CMK (cell line): ENCODE data around the gene GAB2.
"Not testable (repeated sequence)": the region's sequence is repeated elsewhere in the genome, so short reads cannot be mapped to it uniquely, and the experiment has no call there.

Experiments
- DNase-seq: peaks from one replicate; pipeline ENCODE4 v3.0.0-alpha.2; 2010; ENCODE audit warnings: low read depth

GAB2 gene

GRCh38 chr11:78187366-78188285 is 230.0 kb downstream of the GAB2 start:
- peak; percentile 97 for DNase-seq

- DNase-seq: no peak
Observed at GRCh38 chr11:78181185-78181584, 236.4 kb downstream of the GAB2 start.

GRCh38 chr11:78180751-78181150 is 236.9 kb downstream of the GAB2 start:
- DNase-seq: no peak

GRCh38 chr11:78179459-78180071 is 238.1 kb downstream of the GAB2 start:
- DNase-seq: no peak

GRCh38 chr11:78177216-78177615 is 240.4 kb downstream of the GAB2 start:
- no peak for DNase-seq

- DNase-seq: no peak
Observed at GRCh38 chr11:78176605-78177141, 240.9 kb downstream of the GAB2 start.

- not testable (repeated sequence) for DNase-seq
Observed at GRCh38 chr11:78175862-78176261, 241.8 kb downstream of the GAB2 start.

- DNase-seq: no peak
Observed at GRCh38 chr11:78171951-78172350, 245.7 kb downstream of the GAB2 start.

- DNase-seq: no peak
Observed at GRCh38 chr11:78170874-78171549, 246.6 kb downstream of the GAB2 start.

GRCh38 chr11:78170413-78170812 is 247.2 kb downstream of the GAB2 start:
- no peak for DNase-seq

- no peak for DNase-seq
Observed at GRCh38 chr11:78168539-78169477, 248.8 kb downstream of the GAB2 start.

- DNase-seq: no peak
Observed at GRCh38 chr11:78166855-78167469, 250.7 kb downstream of the GAB2 start.
